ENCODE results near the gene HLA-A.
A peak's percentile ranks its signal among the peaks of the same experiment; 100 is the strongest.
"Not testable (repeated sequence)": the region's sequence is repeated elsewhere in the genome, so short reads cannot be mapped to it uniquely, and the experiment has no call there.

HLA-A gene

DNA sequence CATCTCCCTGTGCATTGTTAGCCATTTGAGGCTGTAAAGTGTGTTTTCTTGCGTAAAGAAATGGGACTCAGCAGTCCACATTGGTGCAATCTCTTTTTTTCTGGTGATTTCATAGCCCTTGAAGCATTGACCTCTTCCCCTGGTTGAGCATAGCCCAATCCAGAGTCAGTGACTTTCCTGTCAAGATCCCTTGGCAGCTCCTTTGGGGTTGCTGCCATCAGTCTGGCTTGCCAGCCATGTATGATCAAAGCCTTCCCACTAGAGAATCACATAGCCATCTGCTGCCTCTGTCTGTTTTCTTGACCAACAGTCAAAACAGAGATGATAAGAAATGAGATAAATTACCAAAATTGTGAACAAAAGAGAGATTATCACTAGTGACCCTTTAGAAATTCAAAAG is 19.6 kb downstream of the HLA-A start:
- Histone ChIP-seq H3K27ac (no peak overlapping the region), H3K9ac (no peak overlapping the region), H3K9me3 (ENCODE audit: control insufficient read depth, low read length) (no peaks in the 10 kb centered on the region), H3K79me2 (peaks cover 24% of the 10 kb centered on the region), H3K27me3 (ENCODE audit: control insufficient read depth, insufficient read depth, low read length) (no peaks in the 10 kb centered on the region), H2AFZ (no peak overlapping the region), H3K4me3 (ENCODE audit: low read depth, low read length) (no peak overlapping the region), H3K4me2 (ENCODE audit: low read length) (no peak overlapping the region), H3K4me1 (peaks cover 17% of the 10 kb centered on the region), H3K36me3 (ENCODE audit: control insufficient read depth, insufficient read depth, low read length) (no peaks in the 10 kb centered on the region)
- TF ChIP-seq, protein P1, sequence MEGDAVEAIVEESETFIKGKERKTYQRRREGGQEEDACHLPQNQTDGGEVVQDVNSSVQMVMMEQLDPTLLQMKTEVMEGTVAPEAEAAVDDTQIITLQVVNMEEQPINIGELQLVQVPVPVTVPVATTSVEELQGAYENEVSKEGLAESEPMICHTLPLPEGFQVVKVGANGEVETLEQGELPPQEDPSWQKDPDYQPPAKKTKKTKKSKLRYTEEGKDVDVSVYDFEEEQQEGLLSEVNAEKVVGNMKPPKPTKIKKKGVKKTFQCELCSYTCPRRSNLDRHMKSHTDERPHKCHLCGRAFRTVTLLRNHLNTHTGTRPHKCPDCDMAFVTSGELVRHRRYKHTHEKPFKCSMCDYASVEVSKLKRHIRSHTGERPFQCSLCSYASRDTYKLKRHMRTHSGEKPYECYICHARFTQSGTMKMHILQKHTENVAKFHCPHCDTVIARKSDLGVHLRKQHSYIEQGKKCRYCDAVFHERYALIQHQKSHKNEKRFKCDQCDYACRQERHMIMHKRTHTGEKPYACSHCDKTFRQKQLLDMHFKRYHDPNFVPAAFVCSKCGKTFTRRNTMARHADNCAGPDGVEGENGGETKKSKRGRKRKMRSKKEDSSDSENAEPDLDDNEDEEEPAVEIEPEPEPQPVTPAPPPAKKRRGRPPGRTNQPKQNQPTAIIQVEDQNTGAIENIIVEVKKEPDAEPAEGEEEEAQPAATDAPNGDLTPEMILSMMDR (IDR thresholded peaks at IDR 0.05) = no peak

DNA sequence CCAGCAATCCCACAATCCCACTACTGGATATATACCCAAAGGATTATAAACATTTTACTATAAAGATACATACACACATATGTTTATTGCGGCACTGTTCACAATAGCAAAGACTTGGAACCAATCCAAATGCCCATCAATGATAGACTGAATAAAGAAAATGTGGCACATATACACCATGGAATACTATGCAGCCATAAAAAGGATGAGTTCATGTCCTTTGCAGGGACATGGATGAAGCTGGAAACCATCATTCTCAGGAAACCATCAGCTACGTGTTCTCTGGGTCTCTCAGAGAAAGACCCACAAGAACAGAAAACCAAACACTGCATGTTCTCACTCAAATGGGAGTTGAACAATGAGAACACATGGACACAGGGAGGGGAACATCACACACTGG is 21.4 kb downstream of the HLA-A start:
- H3K27ac ChIP-seq; H3K4me2 ChIP-seq (ENCODE audit: low read length); H3K9ac ChIP-seq; H3K4me3 ChIP-seq (ENCODE audit: low read depth, low read length); H3K36me3 ChIP-seq (ENCODE audit: control insufficient read depth, insufficient read depth, low read length); H2AFZ ChIP-seq; H3K9me3 ChIP-seq (ENCODE audit: control insufficient read depth, low read length); H3K27me3 ChIP-seq (ENCODE audit: control insufficient read depth, insufficient read depth, low read length): not testable (repeated sequence)
- Histone ChIP-seq H3K4me1 (peaks cover 17% of the 10 kb centered on the region), H3K79me2 (peaks cover 19% of the 10 kb centered on the region)

DNA sequence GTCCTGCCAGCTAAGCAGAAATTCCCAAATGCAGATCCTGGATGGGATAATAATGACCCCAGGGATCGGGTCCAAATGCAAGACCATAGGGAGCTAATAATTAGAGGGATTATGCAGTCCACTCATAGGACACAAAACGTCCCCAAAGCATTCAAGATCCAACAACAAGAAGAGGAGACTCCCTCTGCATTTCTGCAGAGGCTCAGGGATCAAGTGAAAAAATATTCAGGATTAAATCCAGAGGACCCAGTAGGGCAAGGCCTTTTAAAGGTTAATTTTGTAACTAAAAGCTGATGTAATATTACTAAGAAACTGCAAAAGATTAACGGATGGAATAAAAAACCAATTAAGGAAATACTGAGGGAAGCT is 22.2 kb downstream of the HLA-A start:
- TF ChIP-seq, protein P1 (IDR thresholded peaks at IDR 0.05) = no peak
- H3K9ac ChIP-seq = no peak overlapping the region
- H3K9me3 ChIP-seq (ENCODE audit: control insufficient read depth, low read length) = no peaks in the 10 kb centered on the region
- H3K4me2 ChIP-seq (ENCODE audit: low read length) = peak overlapping the region; percentile 93
- peak overlapping the region; percentile 53 for H3K4me3 ChIP-seq (ENCODE audit: low read depth, low read length)
- no peaks in the 10 kb centered on the region for H3K27me3 ChIP-seq (ENCODE audit: control insufficient read depth, insufficient read depth, low read length)
- peak overlapping the region; percentile 81 for H3K27ac ChIP-seq
- peaks cover 17% of the 10 kb centered on the region for H3K4me1 ChIP-seq
- peaks cover 19% of the 10 kb centered on the region for H3K79me2 ChIP-seq
- H2AFZ ChIP-seq = peak overlapping the region; percentile 30
- H3K36me3 ChIP-seq (ENCODE audit: control insufficient read depth, insufficient read depth, low read length) = no peaks in the 10 kb centered on the region

DNA sequence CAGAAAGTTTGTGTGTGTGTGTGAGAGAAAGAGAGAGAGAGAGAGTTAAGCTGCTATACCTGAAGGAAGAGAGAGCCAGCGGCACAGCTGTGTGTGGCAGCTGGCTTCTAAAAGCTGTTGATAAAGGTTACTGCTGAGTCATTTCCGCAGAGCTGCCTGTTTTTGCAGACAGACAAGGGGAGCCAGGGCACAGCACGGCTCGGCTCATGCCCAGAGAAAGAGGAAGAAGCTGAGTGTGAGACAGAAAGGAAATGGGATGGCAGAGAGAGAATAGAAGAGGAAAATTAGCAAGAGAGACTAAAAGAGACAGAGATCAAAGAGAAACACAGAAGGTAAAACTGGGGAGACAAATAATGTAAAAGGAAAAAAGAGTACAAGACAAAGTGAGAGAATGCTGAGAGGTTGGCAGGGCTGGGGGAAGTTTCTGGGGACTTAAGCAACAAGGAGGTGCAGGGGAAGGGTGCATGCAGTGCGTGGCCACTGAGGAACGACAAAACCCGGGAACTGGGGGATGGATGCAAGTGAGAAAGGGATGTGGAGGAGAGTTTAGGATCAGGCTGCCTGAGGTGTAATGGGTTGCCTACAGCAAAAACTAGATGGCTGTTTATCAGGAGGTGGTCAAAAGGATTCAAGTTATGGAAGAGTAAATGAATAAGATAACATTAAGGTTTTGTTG is 22.7 kb downstream of the HLA-A start:
- Histone ChIP-seq H2AFZ (peak overlapping the region; percentile 76), H3K4me1 (peaks cover 17% of the 10 kb centered on the region), H3K27ac (peak overlapping the region; percentile 81), H3K36me3 (ENCODE audit: control insufficient read depth, insufficient read depth, low read length) (no peaks in the 10 kb centered on the region), H3K27me3 (ENCODE audit: control insufficient read depth, insufficient read depth, low read length) (no peaks in the 10 kb centered on the region), H3K9me3 (ENCODE audit: control insufficient read depth, low read length) (no peaks in the 10 kb centered on the region), H3K4me2 (ENCODE audit: low read length) (peak overlapping the region; percentile 93), H3K4me3 (ENCODE audit: low read depth, low read length) (peak overlapping the region; percentile 53), H3K79me2 (peaks cover 19% of the 10 kb centered on the region), H3K9ac (peak overlapping the region; percentile 17)
- TF ChIP-seq, protein P1 (IDR thresholded peaks at IDR 0.05) = no peak

DNA sequence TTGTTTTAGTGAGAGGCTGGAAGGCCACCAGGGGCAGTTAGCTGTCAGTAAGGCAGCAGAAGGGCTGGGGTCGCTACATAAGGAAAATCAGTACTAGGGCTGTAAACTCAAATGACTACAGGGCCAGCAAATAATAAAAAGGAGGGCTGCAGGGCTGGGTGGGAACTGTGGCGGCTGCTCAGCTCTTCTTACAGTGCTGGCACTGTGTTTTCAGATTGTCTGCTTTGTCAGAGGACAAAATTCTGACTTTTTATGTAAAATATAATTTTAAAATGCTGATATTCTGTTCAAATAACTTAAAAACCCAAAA is 23.2 kb downstream of the HLA-A start:
- Histone ChIP-seq H3K4me2 (ENCODE audit: low read length) (peak overlapping the region; percentile 93), H3K9ac (peak overlapping the region; percentile 17), H3K9me3 (ENCODE audit: control insufficient read depth, low read length) (no peaks in the 10 kb centered on the region), H3K27me3 (ENCODE audit: control insufficient read depth, insufficient read depth, low read length) (no peaks in the 10 kb centered on the region), H3K4me3 (ENCODE audit: low read depth, low read length) (peak overlapping the region; percentile 53), H3K79me2 (peaks cover 19% of the 10 kb centered on the region), H3K36me3 (ENCODE audit: control insufficient read depth, insufficient read depth, low read length) (no peaks in the 10 kb centered on the region), H3K4me1 (peaks cover 17% of the 10 kb centered on the region), H2AFZ (peak overlapping the region; percentile 76), H3K27ac (peak overlapping the region; percentile 81)
- TF ChIP-seq, protein P1 (IDR thresholded peaks at IDR 0.05) = no peak
